A549 treated with ZK216348 at 1 μM for 4 hours (cell line): ENCODE measurements around the gene FAAP24. TPM values are rescaled to one million over a fixed set of nuclear protein-coding genes. Genes with fewer than 3 reads are reported as not detected.

ENCODE experiments used
- total RNA-seq: library from RNA; stranded (reverse); fragments of 200-300 nt; extraction: Qiagen RNA extraction; gene quantifications from 5 replicates; pipeline ENCODE4 v1.2.3, GENCODE V29; 2022; ENCODE audit warnings: low read depth

The FAAP24 gene, protein sequence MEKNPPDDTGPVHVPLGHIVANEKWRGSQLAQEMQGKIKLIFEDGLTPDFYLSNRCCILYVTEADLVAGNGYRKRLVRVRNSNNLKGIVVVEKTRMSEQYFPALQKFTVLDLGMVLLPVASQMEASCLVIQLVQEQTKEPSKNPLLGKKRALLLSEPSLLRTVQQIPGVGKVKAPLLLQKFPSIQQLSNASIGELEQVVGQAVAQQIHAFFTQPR
- total RNA-seq: 13.9 to 16.1 TPM (median 15.6 TPM) in 5 replicates

DNA sequence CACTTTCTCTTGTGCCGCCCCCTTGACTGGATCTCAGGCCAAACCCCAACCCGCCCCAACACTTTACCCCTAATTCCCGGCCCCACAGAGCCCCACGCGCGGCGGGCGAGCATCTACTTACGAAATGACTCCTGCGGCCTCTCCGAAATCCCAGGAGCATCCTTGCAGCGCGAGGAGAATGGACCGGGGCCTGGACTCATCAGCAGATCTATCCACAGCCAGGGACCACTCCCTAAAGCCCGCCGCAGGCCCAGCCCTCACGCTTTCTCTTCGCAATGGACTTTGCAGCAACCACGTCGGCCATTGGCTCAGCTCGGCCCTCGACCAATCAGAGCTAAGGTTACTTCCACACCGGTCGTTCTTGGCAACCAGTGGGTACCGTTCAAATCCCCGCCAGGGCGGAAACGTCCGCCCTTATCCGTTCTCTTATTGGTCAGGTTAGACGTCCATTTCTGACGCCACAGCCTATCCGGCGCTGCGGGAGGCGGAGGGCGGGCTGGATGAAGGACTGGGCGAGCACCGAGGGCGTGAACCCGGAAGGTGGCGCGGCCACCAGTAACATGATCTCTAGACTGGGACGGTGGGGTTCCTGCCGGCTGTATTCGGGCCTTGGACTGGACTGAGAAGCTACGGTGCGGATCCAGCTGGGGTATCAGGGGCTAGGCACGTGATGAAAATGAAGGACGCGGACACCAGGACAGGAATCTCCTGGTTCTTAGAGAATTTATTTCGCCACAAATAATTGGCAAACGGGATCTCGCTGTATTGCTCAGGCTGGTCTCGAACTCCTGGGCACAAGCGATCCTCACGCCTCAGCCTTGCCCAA is at the start of gene FAAP24, which contains the start of gene CEP89:
Gene FAAP24 (plus strand): TSS at position 528 of the 826 bp plus-strand sequence. CDS start 955 bp downstream, outside the sequence.
Gene CEP89 (minus strand): TSS at position 244 of the 826 bp plus-strand sequence. CDS start 84 bp downstream, at position 160.

Other genes with a start within 250 kb of the FAAP24 start
- 0.45 to 1.1 TPM (median 0.58 TPM) in 4 of 5 replicates, not detected in the other for gene SLC7A9, start 102.5 kb upstream of the FAAP24 start, total RNA-seq
- gene CEP89, start 284 bp upstream of the FAAP24 start, total RNA-seq: 40.5 to 50.9 TPM (median 47.3 TPM) in 5 replicates
- gene RHPN2, start 92.6 kb downstream of the FAAP24 start, total RNA-seq: 43.5 to 68.5 TPM (median 55.9 TPM) in 5 replicates
- gene GPATCH1, start 108.9 kb downstream of the FAAP24 start, total RNA-seq: 12.1 to 16.5 TPM (median 15.2 TPM) in 5 replicates
- not detected in 5 replicates for gene WDR88, start 159.9 kb downstream of the FAAP24 start, total RNA-seq
- gene LRP3, start 222.1 kb downstream of the FAAP24 start, total RNA-seq: 23.8 to 65.5 TPM (median 52.9 TPM) in 5 replicates